ENCODE data around the gene PRKCD.

Gene PRKCD

DNA sequence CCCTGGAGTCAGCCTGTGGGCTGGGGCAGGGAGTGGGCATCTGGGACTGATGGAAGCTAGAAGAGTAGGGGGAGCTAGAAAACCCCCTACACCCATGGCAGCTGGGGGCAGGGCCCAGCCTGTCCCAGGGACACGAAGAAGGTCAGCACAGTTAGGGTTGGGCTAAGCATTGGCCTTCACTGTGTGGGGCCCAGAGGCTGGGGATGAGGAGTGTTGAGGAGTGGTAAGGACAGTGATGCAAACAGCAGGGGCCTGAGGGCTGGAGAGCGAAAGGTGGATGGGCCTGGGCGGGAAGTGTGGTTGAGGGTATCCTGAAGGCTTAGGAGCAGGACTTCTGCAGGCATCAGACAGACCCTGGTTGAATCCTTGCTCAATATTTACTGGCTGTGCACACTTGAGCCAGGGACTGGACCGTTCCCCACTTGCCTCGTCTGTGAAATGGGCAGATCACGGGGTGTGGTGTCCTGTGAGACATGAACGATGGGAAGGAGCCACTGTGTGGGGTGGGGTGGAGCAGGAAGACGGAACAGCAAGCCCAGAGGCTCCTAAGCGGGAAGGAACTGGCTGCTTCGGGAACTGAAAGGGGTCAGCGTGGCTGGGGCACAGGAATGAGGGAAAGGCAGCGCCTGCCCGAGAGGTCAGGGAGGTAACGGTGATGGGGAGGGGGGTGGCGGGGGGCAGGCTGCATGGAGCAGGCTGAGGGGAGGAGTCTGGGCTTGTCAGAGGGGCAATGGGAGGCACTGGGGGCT, 7.3 kb downstream of the PRKCD start:
- DNase-seq (ENCODE audit: low read depth): no peak
- H3K4me3 ChIP-seq (ENCODE audit: low read length): no peak overlapping the region
- TF ChIP-seq, protein P1, sequence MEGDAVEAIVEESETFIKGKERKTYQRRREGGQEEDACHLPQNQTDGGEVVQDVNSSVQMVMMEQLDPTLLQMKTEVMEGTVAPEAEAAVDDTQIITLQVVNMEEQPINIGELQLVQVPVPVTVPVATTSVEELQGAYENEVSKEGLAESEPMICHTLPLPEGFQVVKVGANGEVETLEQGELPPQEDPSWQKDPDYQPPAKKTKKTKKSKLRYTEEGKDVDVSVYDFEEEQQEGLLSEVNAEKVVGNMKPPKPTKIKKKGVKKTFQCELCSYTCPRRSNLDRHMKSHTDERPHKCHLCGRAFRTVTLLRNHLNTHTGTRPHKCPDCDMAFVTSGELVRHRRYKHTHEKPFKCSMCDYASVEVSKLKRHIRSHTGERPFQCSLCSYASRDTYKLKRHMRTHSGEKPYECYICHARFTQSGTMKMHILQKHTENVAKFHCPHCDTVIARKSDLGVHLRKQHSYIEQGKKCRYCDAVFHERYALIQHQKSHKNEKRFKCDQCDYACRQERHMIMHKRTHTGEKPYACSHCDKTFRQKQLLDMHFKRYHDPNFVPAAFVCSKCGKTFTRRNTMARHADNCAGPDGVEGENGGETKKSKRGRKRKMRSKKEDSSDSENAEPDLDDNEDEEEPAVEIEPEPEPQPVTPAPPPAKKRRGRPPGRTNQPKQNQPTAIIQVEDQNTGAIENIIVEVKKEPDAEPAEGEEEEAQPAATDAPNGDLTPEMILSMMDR (conservative IDR thresholded peaks at IDR 0.05; ENCODE audit: low read length): no peak

DNA sequence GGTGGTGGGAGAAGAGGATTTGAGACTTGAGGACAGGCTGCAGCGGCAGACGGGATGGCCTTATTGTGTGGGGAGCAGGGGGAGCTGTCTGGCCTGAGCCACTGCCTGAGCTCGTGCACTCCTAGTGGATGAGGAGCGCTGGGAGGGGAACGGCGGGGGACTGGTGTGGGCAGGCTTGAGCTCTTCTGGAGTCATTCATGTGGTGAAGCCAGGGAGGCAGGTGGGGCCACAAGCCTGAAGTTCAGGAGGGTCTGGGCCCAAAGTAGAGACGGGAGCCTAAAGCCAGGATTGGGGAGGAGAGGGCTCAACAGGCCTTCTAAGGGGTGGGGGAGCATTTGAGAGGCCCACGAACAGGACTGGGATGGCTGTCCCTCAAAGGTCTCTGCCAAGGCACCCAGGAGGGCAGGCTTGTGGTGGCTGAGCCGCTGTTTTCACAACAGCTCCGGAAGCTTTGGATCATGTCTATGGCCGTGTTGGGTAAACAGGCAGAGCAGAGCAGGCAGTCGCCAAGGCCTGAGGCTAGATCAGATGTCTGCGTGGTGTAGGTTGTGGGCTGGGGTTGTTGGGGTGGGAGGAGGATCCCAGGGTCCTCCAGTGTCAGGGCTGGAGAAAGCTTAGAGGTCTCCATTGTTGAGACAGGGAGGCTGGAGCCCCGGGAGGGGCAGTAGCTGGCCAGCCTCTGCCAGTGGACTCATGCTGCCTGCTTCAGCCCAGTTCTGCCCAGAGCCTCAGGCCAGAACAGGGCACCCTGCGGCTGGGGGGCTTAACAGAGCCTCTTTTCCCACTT, 8.2 kb downstream of the PRKCD start:
- TF ChIP-seq, protein P1 (conservative IDR thresholded peaks at IDR 0.05; ENCODE audit: low read length): no peak
- DNase-seq (ENCODE audit: low read depth): no peak
- H3K4me3 ChIP-seq (ENCODE audit: low read length): no peak overlapping the region

DNA sequence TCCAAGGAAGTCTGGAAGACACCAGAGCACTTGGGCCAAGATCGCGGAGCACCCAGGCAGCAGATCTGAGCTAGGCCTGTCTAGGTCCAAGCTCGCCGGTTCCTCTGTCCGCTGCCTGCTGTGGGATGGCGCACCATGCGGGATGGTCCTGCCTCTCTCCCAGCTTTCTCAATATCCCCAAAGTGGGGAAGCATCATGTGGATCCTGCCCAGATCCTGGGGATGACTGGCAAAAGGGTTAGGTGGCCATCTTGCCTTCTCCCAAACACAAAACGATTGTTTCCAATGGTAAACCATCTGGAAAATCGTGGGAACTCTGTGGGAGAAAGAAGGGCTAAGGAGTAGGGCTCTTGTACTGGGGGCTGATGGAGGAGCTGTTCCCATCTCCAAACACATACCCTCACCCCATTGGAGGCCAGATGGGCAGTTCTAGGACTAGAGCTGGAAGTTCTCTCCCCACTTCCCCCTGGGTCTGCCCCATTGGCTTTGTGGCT, 8.9 kb downstream of the PRKCD start:
- TF ChIP-seq, protein P1 (conservative IDR thresholded peaks at IDR 0.05; ENCODE audit: low read length): no peak
- no peak for DNase-seq (ENCODE audit: low read depth)
- no peak overlapping the region for H3K4me3 ChIP-seq (ENCODE audit: low read length)

GRCh38 chr3:53170325-53171063, 9.5 kb downstream of the PRKCD start:
- no peak for DNase-seq (ENCODE audit: low read depth)
- no peak overlapping the region for H3K4me3 ChIP-seq (ENCODE audit: low read length)
- TF ChIP-seq, protein P1 (conservative IDR thresholded peaks at IDR 0.05; ENCODE audit: low read length): no peak

GRCh38 chr3:53171064-53171418, 10.0 kb downstream of the PRKCD start:
- H3K4me3 ChIP-seq (ENCODE audit: low read length): no peak overlapping the region
- TF ChIP-seq, protein P1 (conservative IDR thresholded peaks at IDR 0.05; ENCODE audit: low read length): no peak

DNA sequence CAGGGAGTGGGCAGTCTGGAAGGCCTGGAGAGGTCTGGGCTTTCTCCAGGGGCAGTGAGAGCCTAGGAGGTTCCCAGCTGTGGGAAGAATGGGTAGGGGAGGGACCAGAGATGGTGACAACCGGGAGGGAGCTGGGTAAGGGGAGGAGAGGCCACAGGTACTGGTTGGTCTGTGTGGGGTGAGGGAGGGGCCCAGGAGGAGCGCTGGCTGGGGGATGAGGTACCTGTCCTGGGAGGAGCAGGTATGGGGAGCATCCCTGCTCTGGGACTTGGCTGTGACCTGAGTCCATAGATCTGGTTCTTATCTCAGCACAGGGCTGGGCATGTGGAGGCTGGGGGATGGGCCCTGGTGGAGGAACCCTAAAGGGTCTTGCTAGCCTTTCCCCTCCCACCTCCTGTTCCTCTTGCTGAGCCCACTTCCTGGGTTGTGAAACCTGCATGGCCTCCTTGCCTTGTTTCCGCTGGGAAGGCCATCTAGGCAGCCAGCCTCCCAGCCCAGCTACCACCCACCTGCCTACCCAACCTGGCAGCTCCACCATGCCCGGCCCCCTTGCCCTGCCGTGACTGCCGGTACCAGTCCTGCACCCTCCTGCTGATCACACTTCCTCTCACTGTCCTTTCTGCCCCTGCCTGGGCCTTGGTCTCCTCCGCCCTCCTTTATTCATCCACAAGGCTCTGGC, 11.0 kb downstream of the PRKCD start:
- DNase-seq (ENCODE audit: low read depth): no peak
- no peak overlapping the region for H3K4me3 ChIP-seq (ENCODE audit: low read length)
- TF ChIP-seq, protein P1 (conservative IDR thresholded peaks at IDR 0.05; ENCODE audit: low read length): no peak

More at GRCh38 chr3:53171064-53171418, 10.0 kb downstream of the PRKCD start:
- no peak for DNase-seq (ENCODE audit: low read depth)
